HPDE6-E6E7 (cell line): Measurements from ENCODE around the gene RENBP.

Source experiments
- DNase-seq: peaks from one replicate; pipeline ENCODE4 v3.0.0; 2011; ENCODE audit warnings: missing footprints; ENCODE audit errors: extremely low spot score

RENBP gene

DNA sequence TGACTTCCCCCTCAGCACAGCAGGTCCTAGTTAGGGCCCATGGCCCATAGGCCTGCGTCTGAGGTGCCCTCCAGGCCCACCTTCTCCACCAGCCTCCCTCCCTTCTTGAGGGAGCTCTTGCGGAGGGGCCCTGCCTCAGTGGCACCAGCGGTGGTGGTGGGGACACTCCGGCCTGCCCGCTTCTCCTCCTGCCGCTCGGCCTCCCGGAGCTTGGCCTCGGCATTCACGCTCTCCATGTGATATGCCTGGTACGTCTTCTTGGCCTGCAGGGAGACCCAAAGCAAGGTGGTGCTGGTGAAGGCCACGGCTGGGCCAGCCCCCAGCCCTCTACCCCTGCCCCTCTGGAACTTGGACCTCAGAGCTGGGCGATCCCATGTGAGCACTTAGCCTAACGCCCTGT lies 23.9 kb downstream of the RENBP start:
- no peak for DNase-seq

GRCh38 chrX:153919281-153919680 lies 25.2 kb downstream of the RENBP start:
- DNase-seq: no peak

GRCh38 chrX:153917869-153918268 lies 26.6 kb downstream of the RENBP start:
- DNase-seq: peak; percentile 67

DNA sequence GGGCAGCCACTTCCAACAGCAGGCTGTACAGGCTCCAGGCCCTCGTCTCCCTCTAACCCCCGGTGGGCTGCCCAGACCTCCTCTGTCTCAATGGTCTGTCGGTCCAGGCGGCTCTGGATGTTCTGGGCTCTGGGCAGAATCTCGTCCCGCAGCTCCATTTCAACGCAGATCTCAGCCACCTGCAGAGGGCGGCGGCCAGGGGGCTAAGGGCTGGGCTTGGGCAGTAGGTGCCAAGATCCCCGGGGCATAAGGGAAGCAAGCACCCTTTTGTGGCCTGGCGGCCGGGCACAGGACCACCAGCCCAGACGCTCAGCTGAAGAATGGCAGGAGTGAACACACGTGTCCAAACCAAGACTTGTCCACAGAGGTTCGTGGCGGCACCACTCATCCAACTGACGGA lies 30.7 kb downstream of the RENBP start:
- no peak for DNase-seq

DNA sequence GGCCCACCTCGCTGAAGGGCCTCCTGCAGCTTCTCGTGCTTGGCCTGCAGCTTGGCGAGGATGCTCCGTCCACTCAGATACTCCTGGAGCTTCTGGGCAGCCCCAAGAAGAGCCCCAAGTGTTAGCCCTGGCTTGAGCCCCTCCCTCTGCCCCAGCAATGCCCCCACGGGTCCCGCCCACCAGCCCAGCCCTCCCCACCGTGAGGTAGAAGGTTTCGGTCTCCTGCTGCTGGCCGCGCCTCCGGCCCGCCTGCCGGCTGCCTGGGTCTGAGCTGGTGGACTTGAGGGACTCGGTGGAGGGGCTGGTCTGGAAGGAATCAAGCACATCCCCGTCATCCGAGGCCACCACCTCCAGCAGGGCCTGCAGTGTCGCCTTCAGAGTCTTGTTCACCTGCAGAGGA lies 31.2 kb downstream of the RENBP start:
- no peak for DNase-seq

DNA sequence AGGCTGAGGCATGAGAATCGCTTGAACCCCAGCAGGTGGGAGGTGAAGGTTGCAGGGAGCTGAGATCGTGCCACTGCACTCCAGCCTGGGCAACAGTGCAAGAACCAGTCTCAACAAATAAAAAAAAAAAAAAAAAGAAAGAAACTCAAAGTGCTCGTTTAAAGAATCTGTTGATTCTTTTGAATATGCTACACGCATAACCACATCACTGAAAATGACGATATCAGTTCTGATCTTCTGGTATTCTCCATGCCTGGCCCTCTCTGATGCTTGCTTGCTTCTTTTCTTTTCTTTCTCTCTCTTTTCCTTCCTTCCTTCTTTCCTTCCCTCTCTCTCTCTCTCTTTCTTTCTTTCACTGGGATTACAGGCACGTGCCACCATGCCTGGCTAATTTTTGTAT lies 32.6 kb downstream of the RENBP start:
- no peak for DNase-seq

GRCh38 chrX:153910446-153910845 lies 34.0 kb downstream of the RENBP start:
- no peak for DNase-seq

DNA sequence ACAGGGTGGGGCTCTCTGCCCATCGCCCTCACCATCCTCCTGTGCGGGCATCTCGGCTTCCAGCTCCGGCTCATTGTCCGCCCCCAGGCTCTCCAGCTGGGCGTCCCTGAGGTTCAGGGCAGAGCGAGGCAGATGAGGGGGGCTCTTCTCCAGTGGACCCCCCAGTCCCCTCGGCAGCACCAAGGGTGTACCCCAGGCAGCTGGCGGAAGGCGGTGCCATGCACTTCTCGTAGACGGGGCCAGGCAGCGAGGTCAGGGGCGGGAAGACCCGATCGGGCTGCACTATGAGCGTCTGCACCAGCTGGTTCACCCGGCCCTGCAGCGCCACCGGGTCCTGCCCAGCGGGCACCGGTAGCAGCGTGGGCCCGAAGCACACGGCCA lies 34.5 kb downstream of the RENBP start:
- DNase-seq: no peak

GRCh38 chrX:153909024-153909979 lies 35.1 kb downstream of the RENBP start:
- no peak for DNase-seq

DNA sequence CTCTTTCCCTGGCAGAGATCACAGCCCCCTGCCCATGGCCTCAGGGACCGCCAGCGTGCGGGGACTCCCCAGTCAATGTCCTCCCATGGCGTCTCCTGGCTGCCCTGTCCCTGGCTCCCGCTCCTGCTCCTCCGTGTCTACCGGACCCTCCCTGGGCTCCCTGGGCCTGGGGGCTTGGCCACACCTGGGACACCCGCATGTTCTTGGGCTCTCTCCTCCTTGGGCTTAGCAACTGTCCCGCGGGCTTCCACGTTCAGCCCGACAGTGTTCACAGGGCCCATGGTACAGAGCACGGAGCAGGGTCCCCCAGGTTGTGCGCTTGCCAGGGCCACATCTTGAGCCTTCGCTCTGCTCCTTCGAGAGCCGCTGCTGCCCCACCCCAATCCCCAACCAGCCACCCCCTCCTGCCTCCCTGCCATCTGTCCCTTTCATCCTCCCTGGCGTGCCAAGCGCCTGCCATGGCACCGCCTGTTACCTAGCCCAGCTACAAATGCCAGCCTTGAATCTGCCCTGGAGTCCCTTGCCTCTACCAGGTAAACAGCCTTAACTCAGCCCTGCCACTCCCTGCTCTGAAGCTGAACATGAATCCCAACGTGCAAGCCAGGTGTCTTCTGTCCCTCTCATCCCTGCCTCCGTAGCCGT lies 36.1 kb downstream of the RENBP start:
- DNase-seq: no peak

DNA sequence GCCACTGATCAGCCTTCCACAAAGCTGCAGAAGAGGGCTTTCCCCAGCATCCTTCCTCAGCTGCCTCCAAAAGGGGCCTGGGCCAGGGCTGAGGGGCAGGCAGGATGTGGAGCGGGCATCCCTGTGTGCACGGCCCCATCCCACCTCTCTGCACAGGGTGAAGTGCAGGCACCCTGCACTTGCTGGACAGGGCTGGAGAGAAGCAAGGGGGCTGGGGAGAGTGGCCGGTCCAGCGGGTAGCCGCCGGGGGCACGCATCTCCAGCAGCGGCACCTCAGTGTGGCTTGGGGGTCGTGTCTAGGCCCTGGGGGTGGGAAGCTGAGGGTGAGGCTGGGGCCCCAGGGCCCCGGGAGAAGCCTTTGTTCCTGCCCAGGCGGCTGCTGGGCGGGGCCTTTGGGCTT lies 37.0 kb downstream of the RENBP start:
- DNase-seq: no peak

DNA sequence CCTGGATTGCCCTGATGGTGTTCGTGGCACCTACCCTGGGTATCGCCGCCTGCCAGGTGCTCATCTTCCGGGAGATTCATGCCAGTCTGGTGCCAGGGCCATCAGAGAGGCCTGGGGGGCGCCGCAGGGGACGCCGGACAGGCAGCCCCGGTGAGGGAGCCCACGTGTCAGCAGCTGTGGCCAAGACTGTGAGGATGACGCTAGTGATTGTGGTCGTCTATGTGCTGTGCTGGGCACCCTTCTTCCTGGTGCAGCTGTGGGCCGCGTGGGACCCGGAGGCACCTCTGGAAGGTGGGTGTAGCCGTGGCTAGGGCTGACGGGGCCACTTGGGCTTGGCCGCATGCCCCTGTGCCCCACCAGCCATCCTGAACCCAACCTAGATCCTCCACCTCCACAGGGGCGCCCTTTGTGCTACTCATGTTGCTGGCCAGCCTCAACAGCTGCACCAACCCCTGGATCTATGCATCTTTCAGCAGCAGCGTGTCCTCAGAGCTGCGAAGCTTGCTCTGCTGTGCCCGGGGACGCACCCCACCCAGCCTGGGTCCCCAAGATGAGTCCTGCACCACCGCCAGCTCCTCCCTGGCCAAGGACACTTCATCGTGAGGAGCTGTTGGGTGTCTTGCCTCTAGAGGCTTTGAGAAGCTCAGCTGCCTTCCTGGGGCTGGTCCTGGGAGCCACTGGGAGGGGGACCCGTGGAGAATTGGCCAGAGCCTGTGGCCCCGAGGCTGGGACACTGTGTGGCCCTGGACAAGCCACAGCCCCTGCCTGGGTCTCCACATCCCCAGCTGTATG lies 38.1 kb downstream of the RENBP start:
- DNase-seq: no peak

- no peak for DNase-seq
Observed at GRCh38 chrX:153905481-153906095, 38.9 kb downstream of the RENBP start.

DNA sequence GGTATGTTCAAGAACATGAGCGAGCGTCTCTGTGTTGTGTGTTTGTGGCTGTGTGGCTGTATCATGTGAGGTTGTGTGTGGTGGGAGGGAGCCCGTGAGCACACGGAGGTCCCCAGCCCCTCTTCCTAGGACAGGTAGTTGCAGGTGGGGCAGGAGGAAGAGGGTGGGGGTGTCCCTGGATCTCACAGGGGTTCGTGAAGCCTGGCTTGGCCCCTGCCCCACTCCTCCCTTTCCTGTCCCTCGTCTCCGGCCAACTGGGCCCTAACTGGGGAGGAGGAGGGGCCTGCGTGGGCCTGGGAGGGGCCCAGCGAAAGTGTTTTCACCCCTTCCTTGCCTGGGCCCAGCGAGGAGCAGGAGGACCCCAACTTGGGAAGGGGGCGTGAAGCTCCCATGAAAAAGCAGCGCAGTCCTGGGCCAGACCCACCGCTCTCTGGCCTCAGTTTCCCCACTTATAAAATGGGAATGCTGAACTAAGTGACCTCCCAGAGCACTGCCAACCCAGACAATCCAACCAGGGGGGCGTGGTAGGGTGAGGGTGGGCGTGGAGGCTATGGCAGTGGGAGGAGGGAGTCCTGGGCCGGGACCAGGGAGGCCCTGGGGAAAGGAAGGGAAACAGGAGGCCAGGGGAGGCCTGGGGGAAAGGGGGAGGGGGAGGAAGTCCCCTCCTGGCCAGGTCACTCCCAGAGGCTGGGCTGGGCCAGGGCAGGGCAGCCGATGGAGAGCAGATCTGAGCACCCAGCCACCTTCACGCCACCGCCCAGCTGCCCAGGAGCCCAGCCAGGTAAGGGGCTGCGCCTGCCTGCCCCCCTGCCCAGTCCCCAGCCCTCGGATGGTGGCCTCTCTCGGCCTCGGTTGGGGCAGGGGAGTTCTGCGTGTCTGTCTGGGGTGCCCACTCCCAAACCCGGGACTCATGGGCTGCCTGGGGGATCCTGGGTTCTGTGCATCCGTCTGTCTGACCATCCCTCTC lies 40.2 kb downstream of the RENBP start, which contains the start of gene AVPR2:
Gene AVPR2 (plus strand): TSS at position 683 of the 967 bp plus-strand sequence. CDS start 473 bp downstream, outside the sequence.
- DNase-seq: no peak

- no peak for DNase-seq
Observed at GRCh38 chrX:153903238-153903980, 41.0 kb downstream of the RENBP start.

DNA sequence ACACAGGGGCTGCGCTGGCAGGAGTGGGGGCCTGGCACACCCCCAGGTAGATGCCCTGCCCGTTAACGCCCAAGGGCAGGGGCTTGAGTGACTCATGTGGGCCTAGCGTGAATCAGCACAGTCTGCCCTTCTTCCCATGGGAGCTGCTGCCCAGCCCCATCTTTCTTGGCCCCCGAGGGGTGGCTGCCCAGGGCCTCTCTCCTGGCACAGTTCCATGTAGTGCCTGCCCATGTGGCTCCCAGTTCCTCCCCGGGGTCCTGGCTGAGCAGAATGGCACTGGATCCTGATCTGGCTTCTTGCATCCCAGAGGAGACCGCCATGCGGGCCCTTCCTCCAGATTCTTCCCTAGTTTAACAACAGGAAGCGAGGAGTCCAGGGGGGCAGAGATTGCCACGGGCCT lies 42.1 kb downstream of the RENBP start:
- no peak for DNase-seq

GRCh38 chrX:153901753-153902140 lies 42.7 kb downstream of the RENBP start:
- DNase-seq: no peak

GRCh38 chrX:153900831-153901752 lies 43.4 kb downstream of the RENBP start:
- DNase-seq: peak; percentile 97

- no peak for DNase-seq
Observed at GRCh38 chrX:153897899-153898298, 46.5 kb downstream of the RENBP start.
